Activated T-cell treated with anti-CD3 and anti-CD28 coated beads, Interleukin-2, amount 50 U/mL, for 24 hours (primary cell): Measurements from ENCODE around the gene AMPD2.
A peak's percentile ranks its signal among the peaks of the same experiment; 100 is the strongest.
"Not testable (repeated sequence)": the region's sequence is repeated elsewhere in the genome, so short reads cannot be mapped to it uniquely, and the experiment has no call there.

Source experiments
- DNase-seq: peaks from one replicate; pipeline ENCODE4 v3.0.0-alpha.2; 2020
- H3K27ac Mint-ChIP-seq: 2 replicates; pipeline ENCODE4 v1.8.0; 2020; ENCODE audit warnings: mild to moderate bottlenecking, mixed read lengths
- H3K27me3 Mint-ChIP-seq: 2 replicates; pipeline ENCODE4 v1.8.0; 2020; ENCODE audit warnings: mixed read lengths
- H3K36me3 Mint-ChIP-seq: 2 replicates; pipeline ENCODE4 v1.8.0; 2020; ENCODE audit warnings: low read depth, mixed read lengths
- H3K4me1 Mint-ChIP-seq: 2 replicates; pipeline ENCODE4 v1.8.0; 2020; ENCODE audit warnings: low read depth, mixed read lengths
- H3K4me3 Mint-ChIP-seq: 2 replicates; pipeline ENCODE4 v1.8.0; 2020; ENCODE audit warnings: mild to moderate bottlenecking, moderate library complexity, mixed read lengths
- H3K9me3 Mint-ChIP-seq: 2 replicates; pipeline ENCODE4 v1.8.0; 2020; ENCODE audit warnings: mixed read lengths

Gene AMPD2

GRCh38 chr1:109659997-109660690, 40.5 kb downstream of the AMPD2 start:
- peaks cover 12% of the 10 kb centered on the region for H3K4me1 Mint-ChIP-seq
- DNase-seq = no peak

DNA sequence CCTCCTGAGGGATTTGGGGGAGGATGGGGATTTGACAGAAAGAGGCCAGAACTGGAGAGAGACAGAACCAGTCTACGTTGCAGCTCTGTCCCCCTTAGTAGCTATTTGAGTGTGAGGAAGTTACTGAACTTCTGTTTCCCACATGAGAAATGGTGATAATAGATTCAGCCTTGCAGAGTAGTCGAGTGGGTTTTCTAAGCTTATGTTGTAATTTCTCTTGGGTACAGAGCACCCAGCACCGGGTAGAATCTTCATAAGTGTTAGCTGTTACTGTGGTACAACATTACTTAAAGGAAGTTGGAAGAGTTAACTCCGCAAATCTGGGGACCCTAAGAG, 41.0 kb downstream of the AMPD2 start:
- peaks cover 15% of the 10 kb centered on the region for H3K36me3 Mint-ChIP-seq
- not testable (repeated sequence) for H3K4me1 Mint-ChIP-seq, H3K9me3 Mint-ChIP-seq, DNase-seq, H3K27me3 Mint-ChIP-seq, H3K27ac Mint-ChIP-seq, H3K4me3 Mint-ChIP-seq

More at GRCh38 chr1:109659997-109660690, 40.5 kb downstream of the AMPD2 start:
- H3K36me3 Mint-ChIP-seq = peaks cover 15% of the 10 kb centered on the region
- H3K27me3 Mint-ChIP-seq = no peaks in the 10 kb centered on the region
- no peak overlapping the region for H3K4me3 Mint-ChIP-seq
- no peak overlapping the region for H3K27ac Mint-ChIP-seq
- no peaks in the 10 kb centered on the region for H3K9me3 Mint-ChIP-seq

DNA sequence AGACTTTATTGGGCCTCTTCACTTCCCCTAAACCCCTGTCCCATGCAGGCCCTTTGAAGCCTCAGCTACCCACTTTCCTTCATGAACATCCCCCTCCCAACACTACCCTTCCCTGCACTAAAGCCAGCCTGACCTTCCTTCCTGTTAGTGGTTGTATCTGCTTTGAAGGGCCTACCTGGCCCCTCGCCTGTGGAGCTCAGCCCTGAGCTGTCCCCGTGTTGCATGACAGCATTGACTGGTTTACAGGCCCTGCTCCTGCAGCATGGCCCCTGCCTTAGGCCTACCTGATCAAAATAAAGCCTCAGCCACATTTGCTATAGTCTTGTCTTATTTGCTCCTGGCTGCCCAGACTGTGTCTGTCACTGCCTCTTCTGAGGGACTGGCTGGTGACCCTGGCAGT, 41.8 kb downstream of the AMPD2 start:
- Mint-ChIP-seq H3K4me1 (peaks cover 3% of the 10 kb centered on the region), H3K36me3 (peaks cover 13% of the 10 kb centered on the region), H3K27ac (no peak overlapping the region), H3K4me3 (no peak overlapping the region), H3K9me3 (no peaks in the 10 kb centered on the region), H3K27me3 (no peaks in the 10 kb centered on the region)
- DNase-seq = no peak

GRCh38 chr1:109664671-109665070, 45.0 kb downstream of the AMPD2 start:
- no peak overlapping the region for H3K4me3 Mint-ChIP-seq
- peaks cover 5% of the 10 kb centered on the region for H3K36me3 Mint-ChIP-seq
- no peak for DNase-seq
- no peaks in the 10 kb centered on the region for H3K27me3 Mint-ChIP-seq
- H3K4me1 Mint-ChIP-seq = peaks cover 18% of the 10 kb centered on the region
- H3K27ac Mint-ChIP-seq = no peak overlapping the region
- no peaks in the 10 kb centered on the region for H3K9me3 Mint-ChIP-seq

- peak; percentile 89 for DNase-seq
- Mint-ChIP-seq H3K27me3 (no peaks in the 10 kb centered on the region), H3K36me3 (no peaks in the 10 kb centered on the region), H3K27ac (peak within 1 kb of the TSS; percentile 38), H3K4me1 (peaks cover 23% of the 10 kb centered on the region), H3K9me3 (no peaks in the 10 kb centered on the region), H3K4me3 (peak within 1 kb of the TSS; percentile 77)
These were observed 48.0 kb downstream of the AMPD2 start, which contains the start of gene GSTM2 for GRCh38 chr1:109667452-109668122. TSS of gene GSTM2 (plus strand) at chr1:109668057. CDS start at chr1:109668116, 59 bp downstream.

- Mint-ChIP-seq H3K27me3 (no peaks in the 10 kb centered on the region), H3K27ac (peak overlapping the region; percentile 38), H3K36me3 (no peaks in the 10 kb centered on the region), H3K4me1 (peaks cover 23% of the 10 kb centered on the region), H3K9me3 (no peaks in the 10 kb centered on the region), H3K4me3 (peak overlapping the region; percentile 77)
- no peak for DNase-seq
These were observed 48.6 kb downstream of the AMPD2 start for GRCh38 chr1:109668123-109668775.

GRCh38 chr1:109669246-109669948, 49.8 kb downstream of the AMPD2 start:
- Mint-ChIP-seq H3K36me3 (no peaks in the 10 kb centered on the region), H3K4me3 (peak overlapping the region; percentile 34), H3K4me1 (peaks cover 23% of the 10 kb centered on the region), H3K27me3 (no peaks in the 10 kb centered on the region), H3K9me3 (no peaks in the 10 kb centered on the region), H3K27ac (no peak overlapping the region)
- no peak for DNase-seq

- peak overlapping the region; percentile 34 for H3K4me3 Mint-ChIP-seq
- H3K4me1 Mint-ChIP-seq = peaks cover 23% of the 10 kb centered on the region
- not testable (repeated sequence) for DNase-seq, H3K36me3 Mint-ChIP-seq, H3K27me3 Mint-ChIP-seq, H3K9me3 Mint-ChIP-seq, H3K27ac Mint-ChIP-seq
These were observed 50.3 kb downstream of the AMPD2 start for GRCh38 chr1:109669949-109670302.

- no peak for DNase-seq
- Mint-ChIP-seq H3K4me1 (peaks cover 23% of the 10 kb centered on the region), H3K4me3 (no peak overlapping the region), H3K36me3 (no peaks in the 10 kb centered on the region), H3K27me3 (no peaks in the 10 kb centered on the region), H3K9me3 (no peaks in the 10 kb centered on the region), H3K27ac (no peak overlapping the region)
These were observed 51.4 kb downstream of the AMPD2 start for GRCh38 chr1:109671067-109671466.

GRCh38 chr1:109673861-109674260, 54.2 kb downstream of the AMPD2 start:
- not testable (repeated sequence) for H3K27ac Mint-ChIP-seq, H3K36me3 Mint-ChIP-seq, H3K27me3 Mint-ChIP-seq, H3K4me3 Mint-ChIP-seq, DNase-seq, H3K9me3 Mint-ChIP-seq
- H3K4me1 Mint-ChIP-seq = peaks cover 11% of the 10 kb centered on the region

- DNase-seq, H3K4me3 Mint-ChIP-seq, H3K9me3 Mint-ChIP-seq, H3K36me3 Mint-ChIP-seq, H3K4me1 Mint-ChIP-seq, H3K27ac Mint-ChIP-seq, H3K27me3 Mint-ChIP-seq: not testable (repeated sequence)
These were observed 57.2 kb downstream of the AMPD2 start for GRCh38 chr1:109676683-109677381.

GRCh38 chr1:109677459-109677858, 57.8 kb downstream of the AMPD2 start:
- H3K27ac Mint-ChIP-seq = no peak overlapping the region
- H3K9me3 Mint-ChIP-seq = no peaks in the 10 kb centered on the region
- H3K36me3 Mint-ChIP-seq = no peaks in the 10 kb centered on the region
- no peaks in the 10 kb centered on the region for H3K4me1 Mint-ChIP-seq
- H3K27me3 Mint-ChIP-seq = no peaks in the 10 kb centered on the region
- DNase-seq = no peak
- H3K4me3 Mint-ChIP-seq = no peak overlapping the region

DNA sequence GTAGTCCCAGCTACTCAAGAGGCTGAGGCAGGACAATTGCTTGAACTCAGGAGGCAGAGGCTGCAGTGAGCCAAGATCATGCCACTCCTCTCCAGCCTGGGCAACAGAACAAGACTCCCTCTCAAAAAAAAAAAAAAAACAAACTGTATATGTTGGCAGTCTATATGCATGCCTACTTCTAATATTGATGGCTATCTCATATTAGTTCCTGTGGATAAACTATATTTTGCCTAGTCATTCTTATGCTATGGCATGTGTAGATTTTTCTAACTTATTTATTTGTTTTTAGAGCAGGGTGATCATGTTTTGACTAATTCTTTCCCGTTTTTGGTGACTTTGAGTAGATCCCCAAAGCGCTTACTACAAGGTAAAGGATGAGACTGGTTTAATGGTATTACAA, 59.0 kb downstream of the AMPD2 start:
- not testable (repeated sequence) for H3K27ac Mint-ChIP-seq, H3K9me3 Mint-ChIP-seq, H3K27me3 Mint-ChIP-seq, H3K36me3 Mint-ChIP-seq, H3K4me3 Mint-ChIP-seq, DNase-seq, H3K4me1 Mint-ChIP-seq
